Right lobe of liver (tissue), 6 donors: Measurements from ENCODE around the gene CYTH3. TPM values are rescaled to one million over a fixed set of nuclear protein-coding genes. Genes with fewer than 3 reads are reported as not detected.

ENCODE experiments used
- ATAC-seq, 4 donors: fragments of 200-7000 bp; cut with Tn5 transposase; one replicate each; pipeline ENCODE4 v1.9.1; 2020; ENCODE audit warnings: mild to moderate bottlenecking in 4 of 4, moderate library complexity in 4 of 4
- DNase-seq, 3 donors: peaks; one replicate each; pipeline ENCODE4 v3.0.0-alpha.2; 2020
- H3K27ac ChIP-seq, 3 donors: fragments of 200-600 bp; one replicate each; pipeline ENCODE4 v1.8.0; 2022
- H3K27me3 ChIP-seq, 2 donors: fragments of 200-600 bp; one replicate each; pipeline ENCODE4 v1.8.0; 2022
- H3K36me3 ChIP-seq, 4 donors: fragments of 200-600 bp; sonication (generic) in 1 of 4; one replicate each; pipeline versions ENCODE4 v1.5.1 to v1.8.0; 2017 to 2022; ENCODE audit warnings: control low read depth in 1 of 4
- H3K4me1 ChIP-seq, 4 donors: fragments of 200-600 bp; sonication (generic) in 1 of 4; one replicate each; pipeline versions ENCODE4 v1.5.1 to v1.8.0; 2017 to 2022; ENCODE audit warnings: control low read depth in 1 of 4
- H3K4me3 ChIP-seq, 3 donors: fragments of 200-600 bp; one replicate each; pipeline ENCODE4 v1.8.0; 2022
- H3K9me3 ChIP-seq, 4 donors: fragments of 200-600 bp; sonication (generic) in 1 of 4; one replicate each; pipeline versions ENCODE4 v1.5.1 to v1.8.0; 2017 to 2022; ENCODE audit warnings: control low read depth in 1 of 4
- CTCF ChIP-seq, 4 donors: fragments of 200-600 bp in 3 of 4; fragments of 450-650 bp in 1 of 4; IDR thresholded peaks; one replicate each; pipeline versions ENCODE4 v1.5.1 to v1.8.0; 2016 to 2022; ENCODE audit warnings: antibody characterized with exemption in 4 of 4, mild to moderate bottlenecking in 2 of 4
- POLR2A ChIP-seq: fragments of 450-650 bp; IDR thresholded peaks from one replicate; pipeline ENCODE4 v1.6.1; 2017; ENCODE audit warnings: antibody characterized with exemption, mild to moderate bottlenecking
- WGBS: methylation state at CpG from one replicate; pipeline ENCODE4 v1.1.6; 2018; ENCODE audit warnings: low coverage, low lambda C conversion rate; ENCODE audit not compliant: insufficient coverage; ENCODE audit errors: missing lambda C conversion rate; 5-methylcytosine and 5-hydroxymethylcytosine counted together
- intact Hi-C, 2 donors: fragments of 100-400 bp; cut with DNase I; formaldehyde crosslinking; loops; one replicate each; pipeline versions ENCODE4 v1.11.2 to v1.14.1; 2022
- total RNA-seq, 6 experiments: library from RNA; depleted of rRNA in 2 of 6; stranded (reverse); fragments of >200 nt in 2 of 6; fragmentation: NEBNext Ultra II Directional in 3 of 6; extraction: Animal tissue kit (Norgen Biotek cat#: 25700) in 3 of 6; gene quantifications; one replicate each; pipeline versions ENCODE4 v1.1.0 to v1.2.4, GENCODE V29; 2016 to 2023
- donor health status: DM: no; HTN: yes; CAD: no.
- donor health status: DM: no; HTN: no; CAD: no.
- donor health status: DM: no; HTN: no; CAD: no.
- donor health status: DM: no; HTN: yes; CAD: no.
- donor health status: DM: no; HTN: yes; CAD: no.

CYTH3 gene
- total RNA-seq, 6 experiments from 2014 or later, result 2.7 to 6.6 (median 4.1) TPM

GRCh38 chr7:6278749-6279310, 6.4 kb upstream of the CYTH3 start:
- no peaks in the 10 kb centered on the region for H3K27me3 ChIP-seq
- WGBS, result 93% methylated on average over 3 of the region's 9 CpGs
- no peaks in the 10 kb centered on the region for H3K9me3 ChIP-seq
- H3K36me3 ChIP-seq, result no peaks in the 10 kb centered on the region
- no peak for ATAC-seq
- no peak overlapping the region for H3K27ac ChIP-seq
- H3K4me3 ChIP-seq, result no peak overlapping the region
- H3K4me1 ChIP-seq, result no peaks in the 10 kb centered on the region
- intact Hi-C loops, result no loop called here
- TF ChIP-seq CTCF (IDR thresholded peaks at IDR 0.05) (no peak), POLR2A (no peak)
- no peak for DNase-seq

- H3K36me3 ChIP-seq, result no peaks in the 10 kb centered on the region
- no peak overlapping the region for H3K27ac ChIP-seq
- DNase-seq, result no peak
- H3K9me3 ChIP-seq, result no peaks in the 10 kb centered on the region
- no peaks in the 10 kb centered on the region for H3K27me3 ChIP-seq
- no peak for ATAC-seq
- no peak overlapping the region for H3K4me3 ChIP-seq
- H3K4me1 ChIP-seq, result peaks cover 0 to 10% (median 3%) of the 10 kb centered on the region in 4 donors
- TF ChIP-seq CTCF (IDR thresholded peaks at IDR 0.05) (no peak), POLR2A (no peak)
- 72% methylated on average over 4 of the region's 4 CpGs for WGBS
- intact Hi-C loops, result no loop called here
Observed at GRCh38 chr7:6277476-6277875, 5.1 kb upstream of the CYTH3 start.

- DNase-seq (no peak), ATAC-seq (no peak)
- no peak for TF ChIP-seq CTCF (IDR thresholded peaks at IDR 0.05)
- no peak for TF ChIP-seq POLR2A
- H3K27ac ChIP-seq, result no peak overlapping the region
- H3K36me3 ChIP-seq, result no peaks in the 10 kb centered on the region
- H3K4me1 ChIP-seq, result peaks cover 0 to 10% (median 3%) of the 10 kb centered on the region in 4 donors
- no peaks in the 10 kb centered on the region for H3K9me3 ChIP-seq
- 77% methylated on average over 9 of the region's 9 CpGs for WGBS
- no peaks in the 10 kb centered on the region for H3K27me3 ChIP-seq
- no peak overlapping the region for H3K4me3 ChIP-seq
- intact Hi-C loops, result no loop called here
Observed at GRCh38 chr7:6276911-6277408, 4.5 kb upstream of the CYTH3 start.

GRCh38 chr7:6274743-6275142, 2.3 kb upstream of the CYTH3 start:
- Histone ChIP-seq H3K4me1 (peaks cover 0 to 10% (median 3%) of the 10 kb centered on the region in 4 donors), H3K9me3 (no peaks in the 10 kb centered on the region), H3K27ac (no peak overlapping the region), H3K36me3 (no peaks in the 10 kb centered on the region), H3K4me3 (no peak overlapping the region), H3K27me3 (no peaks in the 10 kb centered on the region)
- 76% methylated on average over 2 of the region's 2 CpGs for WGBS
- intact Hi-C loops, result no loop called here
- TF ChIP-seq CTCF (IDR thresholded peaks at IDR 0.05), result no peak
- TF ChIP-seq POLR2A, result no peak
- no peak for DNase-seq
- ATAC-seq, result no peak
